H9 (cell line): ENCODE results near the gene TMEM59L. TPM values are rescaled to one million over a fixed set of nuclear protein-coding genes. Genes with fewer than 3 reads are reported as not detected.

ENCODE experiments used
- DNase-seq: peaks from one replicate; pipeline ENCODE4 v3.0.0-alpha.2; 2017
- H2AFZ ChIP-seq: one replicate; pipeline ENCODE4 v1.6.1; 2013; ENCODE audit warnings: mild to moderate bottlenecking, low read length, control low read depth, moderate library complexity
- H2AK5ac ChIP-seq: 2 replicates; pipeline ENCODE4 v1.6.1; 2013; ENCODE audit warnings: low read length, control low read depth, mixed read lengths; ENCODE audit not compliant: insufficient read length
- H2BK120ac ChIP-seq: one replicate; pipeline ENCODE4 v1.6.1; 2013; ENCODE audit warnings: low read depth, mild to moderate bottlenecking, low read length, control low read depth, inconsistent platforms; ENCODE audit not compliant: poor library complexity, severe bottlenecking
- H2BK12ac ChIP-seq: 2 replicates; pipeline ENCODE4 v1.6.1; 2013; ENCODE audit warnings: low read length, control low read depth, mixed read lengths, low read depth; ENCODE audit not compliant: insufficient read length
- H2BK15ac ChIP-seq: 2 replicates; pipeline ENCODE4 v1.6.1; 2013; ENCODE audit warnings: low read depth, low read length, control low read depth
- H2BK20ac ChIP-seq: one replicate; pipeline ENCODE4 v1.6.1; 2013; ENCODE audit warnings: low read depth, mild to moderate bottlenecking, low read length, control low read depth, inconsistent platforms; ENCODE audit not compliant: poor library complexity, severe bottlenecking
- H2BK5ac ChIP-seq: 2 replicates; pipeline ENCODE4 v1.6.1; 2013; ENCODE audit warnings: low read length, control low read depth, mixed read lengths; ENCODE audit not compliant: insufficient read length
- H3K14ac ChIP-seq: 2 replicates; pipeline ENCODE4 v1.6.1; 2013; ENCODE audit warnings: low read length, control low read depth; ENCODE audit not compliant: insufficient read depth
- H3K18ac ChIP-seq: 2 replicates; pipeline ENCODE4 v1.6.1; 2013; ENCODE audit warnings: low read depth, mild to moderate bottlenecking, mixed read lengths, low read length, control low read depth; ENCODE audit not compliant: insufficient read length
- H3K23ac ChIP-seq: 2 replicates; pipeline ENCODE4 v1.6.1; 2013; ENCODE audit warnings: low read length, control low read depth, mixed read lengths, low read depth; ENCODE audit not compliant: insufficient read length
- H3K23me2 ChIP-seq: 2 replicates; pipeline ENCODE4 v1.6.1; 2013; ENCODE audit warnings: low read depth, mild to moderate bottlenecking, mixed read lengths, low read length, control low read depth; ENCODE audit not compliant: insufficient read length, poor library complexity, severe bottlenecking
- H3K27ac ChIP-seq: 2 replicates; pipeline ENCODE4 v1.5.1; 2013; ENCODE audit warnings: low read length, control low read depth, mixed read lengths, low read depth; ENCODE audit not compliant: insufficient read length
- H3K27me3 ChIP-seq: 2 replicates; pipeline ENCODE4 v1.6.1; 2013; ENCODE audit warnings: low read length, control low read depth, inconsistent platforms; ENCODE audit not compliant: insufficient read depth
- H3K4ac ChIP-seq: 2 replicates; pipeline ENCODE4 v1.6.1; 2013; ENCODE audit warnings: low read depth, mild to moderate bottlenecking, control low read depth, inconsistent platforms, low read length, moderate library complexity
- H3K4me1 ChIP-seq: 2 replicates; pipeline ENCODE4 v1.6.1; 2013; ENCODE audit warnings: low read length, control low read depth, inconsistent platforms; ENCODE audit not compliant: insufficient read depth
- H3K4me2 ChIP-seq: 2 replicates; pipeline ENCODE4 v1.6.1; 2013; ENCODE audit warnings: low read length, control low read depth, mixed read lengths; ENCODE audit not compliant: insufficient read length, insufficient read depth
- H3K56ac ChIP-seq: 2 replicates; pipeline ENCODE4 v1.6.1; 2013; ENCODE audit warnings: low read depth, mild to moderate bottlenecking, mixed read lengths, low read length, control low read depth; ENCODE audit not compliant: insufficient read length
- H3K79me1 ChIP-seq: 2 replicates; pipeline ENCODE4 v1.6.1; 2013; ENCODE audit warnings: low read depth, mild to moderate bottlenecking, moderate library complexity, low read length, control low read depth, inconsistent platforms; ENCODE audit not compliant: insufficient read depth, poor library complexity, severe bottlenecking
- H3K79me2 ChIP-seq: 2 replicates; pipeline ENCODE4 v1.6.1; 2013; ENCODE audit warnings: low read length, control low read depth, inconsistent platforms; ENCODE audit not compliant: insufficient read depth
- H3K9ac ChIP-seq: 2 replicates; pipeline ENCODE4 v1.6.1; 2013; ENCODE audit warnings: low read length, control low read depth, mixed read lengths; ENCODE audit not compliant: insufficient read length; ENCODE audit errors: extremely low read depth
- H3K9me3 ChIP-seq: one replicate; pipeline ENCODE4 v1.6.1; 2013; ENCODE audit warnings: low read depth, low read length, inconsistent platforms; ENCODE audit not compliant: control insufficient read depth
- H3T11ph ChIP-seq: one replicate; pipeline ENCODE4 v1.6.1; 2013; ENCODE audit warnings: mild to moderate bottlenecking, low read length, control low read depth, inconsistent platforms
- H4K20me1 ChIP-seq: one replicate; pipeline ENCODE4 v1.6.1; 2013; ENCODE audit not compliant: control insufficient read depth, insufficient read length, insufficient read depth
- H4K5ac ChIP-seq: 2 replicates; pipeline ENCODE4 v1.6.1; 2013; ENCODE audit warnings: low read depth, mild to moderate bottlenecking, mixed read lengths, low read length, control low read depth; ENCODE audit not compliant: insufficient read length
- H4K8ac ChIP-seq: replicated peaks from 2 replicates; pipeline ENCODE4 v1.6.1; 2013; ENCODE audit warnings: low read length, control low read depth, mixed read lengths, low read depth; ENCODE audit not compliant: insufficient read length
- H4K91ac ChIP-seq: 2 replicates; pipeline ENCODE4 v1.6.1; 2013; ENCODE audit warnings: low read depth, mild to moderate bottlenecking, moderate library complexity, mixed read lengths, low read length, control low read depth; ENCODE audit not compliant: insufficient read length
- H3K27ac Mint-ChIP-seq, 3 experiments: 2 replicates in 2 of 3; 3 replicates in 1 of 3; pipeline ENCODE4 v1.8.0; 2020 to 2021; ENCODE audit warnings: mixed read lengths in 3 of 3, mild to moderate bottlenecking in 1 of 3, moderate library complexity in 1 of 3
- H3K27me3 Mint-ChIP-seq: 2 replicates; pipeline ENCODE4 v1.8.0; 2021; ENCODE audit warnings: low read depth, mild to moderate bottlenecking, moderate library complexity, mixed read lengths
- H3K36me3 Mint-ChIP-seq, 3 experiments: 2 replicates in 2 of 3; 3 replicates in 1 of 3; pipeline ENCODE4 v1.8.0; 2020 to 2021; ENCODE audit warnings: low read depth in 3 of 3, mixed read lengths in 3 of 3; ENCODE audit not compliant: insufficient read depth in 1 of 3
- H3K4me1 Mint-ChIP-seq, 2 experiments: 2 replicates each; pipeline ENCODE4 v1.8.0; 2020; ENCODE audit warnings: mixed read lengths in 2 of 2
- H3K4me3 Mint-ChIP-seq, 2 experiments: 2 replicates in 1 of 2; 3 replicates in 1 of 2; pipeline ENCODE4 v1.8.0; 2020 to 2021; ENCODE audit warnings: mild to moderate bottlenecking in 2 of 2, mixed read lengths in 2 of 2, moderate library complexity in 1 of 2
- H3K9me3 Mint-ChIP-seq, 2 experiments: 2 replicates in 1 of 2; 3 replicates in 1 of 2; pipeline ENCODE4 v1.8.0; 2020; ENCODE audit warnings: mild to moderate bottlenecking in 2 of 2, mixed read lengths in 2 of 2, moderate library complexity in 1 of 2
- WGBS: extraction: QIAGEN DNeasy Blood & Tissue Kit; methylation state at CpG from one replicate; pipeline ENCODE4 v1.1.7; 2013; ENCODE audit warnings: missing lambda C conversion rate, low lambda C conversion rate, mixed read lengths; ENCODE audit not compliant: insufficient read length; ENCODE audit errors: extremely low coverage; 5-methylcytosine and 5-hydroxymethylcytosine counted together
- total RNA-seq: library from RNA; stranded (reverse); gene quantifications from 2 replicates; pipeline ENCODE4 v1.2.1, GENCODE V29; 2021
- TF ChIP-seq, protein P1 (sequence below): fragments of 200-600 bp; sonication (generic); conservative IDR thresholded peaks from 3 replicates; pipeline ENCODE4 v1.8.0; 2021; ENCODE audit warnings: antibody characterized with exemption, mild to moderate bottlenecking

TMEM59L gene
- total RNA-seq, 1 experiment from 2014 or later, result 12.0 TPM

DNA sequence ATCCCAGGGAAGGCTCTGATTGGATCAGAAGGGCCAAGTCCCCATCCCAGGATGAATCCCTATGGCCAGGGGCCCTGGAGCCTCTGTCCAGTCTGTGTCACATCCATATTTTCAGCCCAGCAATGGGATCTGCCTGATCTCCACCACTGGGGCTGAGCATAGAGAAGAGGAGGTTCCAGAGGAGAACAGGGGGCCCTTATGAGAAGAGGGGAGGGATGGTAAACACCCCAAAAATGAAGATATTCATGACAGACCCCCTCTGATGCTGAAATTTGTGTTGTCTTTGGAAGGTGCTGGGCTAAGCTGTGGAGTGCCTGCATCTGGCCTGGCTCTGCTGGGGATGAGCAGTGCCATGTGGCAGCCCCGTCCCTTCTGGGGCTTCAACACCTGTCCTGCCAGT is 38.6 kb downstream of the TMEM59L start:
- Histone ChIP-seq H3K27ac (no peak overlapping the region), H3K18ac (no peak overlapping the region), H3K9ac (no peak overlapping the region), H2BK15ac (no peak overlapping the region), H3K4me1 (no peaks in the 10 kb centered on the region; the same call in 1 of the 2 replicates), H3K56ac (no peak overlapping the region), H3K23me2 (no peaks in the 10 kb centered on the region), H3T11ph (no peak overlapping the region), H3K23ac (no peak overlapping the region), H3K79me1 (no peaks in the 10 kb centered on the region), H3K4me2 (no peak overlapping the region), H3K79me2 (no peaks in the 10 kb centered on the region), H2BK20ac (no peak overlapping the region), H3K9me3 (no peaks in the 10 kb centered on the region), H2BK5ac (no peak overlapping the region), H3K4ac (no peak overlapping the region), H4K20me1 (no peaks in the 10 kb centered on the region), H3K27me3 (no peaks in the 10 kb centered on the region), H4K8ac (no peak overlapping the region), H3K14ac (no peak overlapping the region; the same call in 1 of the 2 replicates), H2AFZ (no peak overlapping the region), H4K91ac (no peak overlapping the region), H4K5ac (no peak overlapping the region), H2AK5ac (no peak overlapping the region), H2BK120ac (no peak overlapping the region), H2BK12ac (no peak overlapping the region)
- no peak overlapping the region for H3K4me3 Mint-ChIP-seq
- peaks cover 27 to 37% of the 10 kb centered on the region in 2 experiments for H3K4me1 Mint-ChIP-seq
- H3K27me3 Mint-ChIP-seq, result peaks cover 2% of the 10 kb centered on the region
- TF ChIP-seq, protein P1, sequence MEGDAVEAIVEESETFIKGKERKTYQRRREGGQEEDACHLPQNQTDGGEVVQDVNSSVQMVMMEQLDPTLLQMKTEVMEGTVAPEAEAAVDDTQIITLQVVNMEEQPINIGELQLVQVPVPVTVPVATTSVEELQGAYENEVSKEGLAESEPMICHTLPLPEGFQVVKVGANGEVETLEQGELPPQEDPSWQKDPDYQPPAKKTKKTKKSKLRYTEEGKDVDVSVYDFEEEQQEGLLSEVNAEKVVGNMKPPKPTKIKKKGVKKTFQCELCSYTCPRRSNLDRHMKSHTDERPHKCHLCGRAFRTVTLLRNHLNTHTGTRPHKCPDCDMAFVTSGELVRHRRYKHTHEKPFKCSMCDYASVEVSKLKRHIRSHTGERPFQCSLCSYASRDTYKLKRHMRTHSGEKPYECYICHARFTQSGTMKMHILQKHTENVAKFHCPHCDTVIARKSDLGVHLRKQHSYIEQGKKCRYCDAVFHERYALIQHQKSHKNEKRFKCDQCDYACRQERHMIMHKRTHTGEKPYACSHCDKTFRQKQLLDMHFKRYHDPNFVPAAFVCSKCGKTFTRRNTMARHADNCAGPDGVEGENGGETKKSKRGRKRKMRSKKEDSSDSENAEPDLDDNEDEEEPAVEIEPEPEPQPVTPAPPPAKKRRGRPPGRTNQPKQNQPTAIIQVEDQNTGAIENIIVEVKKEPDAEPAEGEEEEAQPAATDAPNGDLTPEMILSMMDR, result no peak
- DNase-seq, result no peak
- H3K36me3 Mint-ChIP-seq, result peaks cover 0 to 3% (median 2%) of the 10 kb centered on the region in 3 experiments; a peak in 2 of 7 replicates
- peak overlapping the region in 1 of 3 experiments; percentile 77; a peak in 1 of 7 replicates for H3K27ac Mint-ChIP-seq
- no CpG with 5 or more reads among the region's 1 CpG for WGBS
- H3K9me3 Mint-ChIP-seq, result no peaks in the 10 kb centered on the region
